Measurements from ENCODE around the gene DHTKD1. TPM values are rescaled to one million over a fixed set of nuclear protein-coding genes. Genes with fewer than 3 reads are reported as not detected.

The DHTKD1 gene
- total RNA-seq, 1 donor from 2014 or later: 31.7 TPM

DNA sequence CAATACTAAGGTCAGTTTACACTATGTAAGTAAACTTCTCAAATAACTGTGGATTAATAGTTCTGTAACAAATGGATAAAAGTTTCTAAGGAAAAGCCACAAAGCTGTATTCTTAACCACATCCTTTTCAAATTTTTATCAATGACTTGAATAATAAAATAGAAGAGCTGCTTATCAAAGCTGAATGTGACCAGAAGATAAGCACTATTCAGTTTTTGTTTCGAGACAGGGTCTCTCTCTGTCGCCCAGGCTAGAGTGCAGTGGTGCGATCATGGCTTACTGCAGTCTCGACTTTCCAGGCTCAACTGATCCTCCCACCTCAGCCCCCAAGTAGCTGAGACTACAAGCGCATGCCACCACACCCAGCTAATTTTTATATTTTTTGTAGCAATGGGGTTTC lies 43.2 kb upstream of the DHTKD1 start:
- no peaks in the 10 kb centered on the region for H3K27me3 Mint-ChIP-seq (ENCODE audit: unreplicated experiment)
- TF ChIP-seq, protein P1, sequence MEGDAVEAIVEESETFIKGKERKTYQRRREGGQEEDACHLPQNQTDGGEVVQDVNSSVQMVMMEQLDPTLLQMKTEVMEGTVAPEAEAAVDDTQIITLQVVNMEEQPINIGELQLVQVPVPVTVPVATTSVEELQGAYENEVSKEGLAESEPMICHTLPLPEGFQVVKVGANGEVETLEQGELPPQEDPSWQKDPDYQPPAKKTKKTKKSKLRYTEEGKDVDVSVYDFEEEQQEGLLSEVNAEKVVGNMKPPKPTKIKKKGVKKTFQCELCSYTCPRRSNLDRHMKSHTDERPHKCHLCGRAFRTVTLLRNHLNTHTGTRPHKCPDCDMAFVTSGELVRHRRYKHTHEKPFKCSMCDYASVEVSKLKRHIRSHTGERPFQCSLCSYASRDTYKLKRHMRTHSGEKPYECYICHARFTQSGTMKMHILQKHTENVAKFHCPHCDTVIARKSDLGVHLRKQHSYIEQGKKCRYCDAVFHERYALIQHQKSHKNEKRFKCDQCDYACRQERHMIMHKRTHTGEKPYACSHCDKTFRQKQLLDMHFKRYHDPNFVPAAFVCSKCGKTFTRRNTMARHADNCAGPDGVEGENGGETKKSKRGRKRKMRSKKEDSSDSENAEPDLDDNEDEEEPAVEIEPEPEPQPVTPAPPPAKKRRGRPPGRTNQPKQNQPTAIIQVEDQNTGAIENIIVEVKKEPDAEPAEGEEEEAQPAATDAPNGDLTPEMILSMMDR (IDR thresholded peaks at IDR 0.05; ENCODE audit: unreplicated experiment): no peak
- no peak overlapping the region for H3K27ac Mint-ChIP-seq (ENCODE audit: unreplicated experiment)
- no peak overlapping the region for H3K4me3 Mint-ChIP-seq (ENCODE audit: unreplicated experiment)
- H3K36me3 Mint-ChIP-seq (ENCODE audit: low read depth, unreplicated experiment): peaks cover 21% of the 10 kb centered on the region
- peaks cover 2% of the 10 kb centered on the region for H3K4me1 Mint-ChIP-seq (ENCODE audit: unreplicated experiment)
- H3K9me3 Mint-ChIP-seq (ENCODE audit: unreplicated experiment): no peaks in the 10 kb centered on the region
- no peak for DNase-seq (ENCODE audit: low spot score)

DNA sequence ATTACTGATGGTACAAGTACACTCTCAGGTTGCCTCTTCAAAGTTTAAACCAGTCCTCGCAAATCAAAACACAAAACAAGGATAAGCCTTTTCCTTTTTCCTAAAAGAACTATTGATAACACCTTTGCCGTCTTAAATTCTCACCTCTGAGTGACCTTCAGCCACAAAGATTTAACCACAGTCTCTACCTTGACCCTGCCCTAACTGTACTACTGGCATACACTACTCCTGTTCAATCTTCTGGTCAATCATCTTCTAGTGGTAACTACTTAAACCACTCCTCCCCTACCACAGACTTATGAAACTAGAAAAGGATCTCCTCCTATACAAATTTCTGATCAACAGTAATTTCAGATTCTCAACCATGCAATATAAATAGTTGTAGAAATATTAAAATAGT lies 41.2 kb upstream of the DHTKD1 start:
- peaks cover 2% of the 10 kb centered on the region for H3K4me1 Mint-ChIP-seq (ENCODE audit: unreplicated experiment)
- no peak overlapping the region for H3K4me3 Mint-ChIP-seq (ENCODE audit: unreplicated experiment)
- H3K27ac Mint-ChIP-seq (ENCODE audit: unreplicated experiment): no peak overlapping the region
- H3K9me3 Mint-ChIP-seq (ENCODE audit: unreplicated experiment): no peaks in the 10 kb centered on the region
- H3K36me3 Mint-ChIP-seq (ENCODE audit: low read depth, unreplicated experiment): peaks cover 18% of the 10 kb centered on the region
- TF ChIP-seq, protein P1 (IDR thresholded peaks at IDR 0.05; ENCODE audit: unreplicated experiment): no peak
- H3K27me3 Mint-ChIP-seq (ENCODE audit: unreplicated experiment): no peaks in the 10 kb centered on the region
- DNase-seq (ENCODE audit: low spot score): no peak

DNA sequence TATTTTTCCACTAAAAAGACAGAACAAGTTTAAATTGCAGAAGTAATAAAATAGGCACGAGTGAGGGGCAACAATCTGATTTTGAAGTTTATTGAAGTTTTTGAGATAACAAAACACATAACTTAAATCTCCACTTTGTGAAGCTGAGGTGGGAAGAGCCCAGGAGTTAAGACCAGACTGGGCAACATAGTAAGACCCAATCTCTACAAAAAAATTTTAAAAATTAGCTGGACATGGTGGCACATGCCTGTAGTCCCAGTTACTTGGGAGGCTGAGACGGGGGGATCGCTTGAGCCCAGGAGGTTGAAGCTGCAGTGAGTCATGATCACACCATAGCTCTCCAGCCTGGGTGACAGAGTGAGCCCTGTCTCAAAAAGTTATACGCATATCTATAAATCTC lies 37.4 kb upstream of the DHTKD1 start:
- DNase-seq (ENCODE audit: low spot score): no peak

DNA sequence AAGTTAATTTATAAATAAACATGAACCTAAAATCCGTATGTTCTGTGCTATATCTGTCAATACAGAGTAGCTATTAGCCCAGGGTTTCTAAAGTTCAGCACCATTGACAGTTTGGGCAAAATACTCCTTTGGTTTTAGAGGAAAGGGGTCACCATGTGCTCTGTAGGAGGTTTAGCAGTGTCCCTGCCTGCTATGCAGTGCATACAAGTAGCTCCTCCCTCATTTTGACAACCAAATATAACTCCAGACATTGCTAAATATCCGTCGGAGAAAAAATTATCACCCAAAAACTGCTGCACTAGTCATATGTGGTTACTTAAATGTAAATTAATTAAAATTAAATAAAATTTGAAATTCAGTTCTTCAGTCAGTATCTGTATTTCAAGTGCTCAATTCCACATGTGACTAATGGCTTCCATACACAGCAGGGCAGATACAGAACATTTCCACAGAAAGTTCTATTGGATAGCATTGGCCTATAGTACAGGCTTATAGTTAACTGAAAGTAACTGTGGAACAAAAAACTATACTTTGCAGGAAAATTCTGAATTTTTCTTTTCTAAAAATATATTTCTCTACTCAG lies 32.6 kb upstream of the DHTKD1 start:
- TF ChIP-seq, protein P1 (IDR thresholded peaks at IDR 0.05; ENCODE audit: unreplicated experiment): no peak

More for the DNA sequence above, 37.4 kb upstream of the DHTKD1 start:
- no peaks in the 10 kb centered on the region for H3K27me3 Mint-ChIP-seq (ENCODE audit: unreplicated experiment)
- H3K36me3 Mint-ChIP-seq (ENCODE audit: low read depth, unreplicated experiment): peaks cover 15% of the 10 kb centered on the region
- TF ChIP-seq, protein P1 (IDR thresholded peaks at IDR 0.05; ENCODE audit: unreplicated experiment): no peak
- H3K9me3 Mint-ChIP-seq (ENCODE audit: unreplicated experiment): no peaks in the 10 kb centered on the region
- H3K4me3 Mint-ChIP-seq (ENCODE audit: unreplicated experiment): no peak overlapping the region
- no peak overlapping the region for H3K27ac Mint-ChIP-seq (ENCODE audit: unreplicated experiment)
- H3K4me1 Mint-ChIP-seq (ENCODE audit: unreplicated experiment): peaks cover 2% of the 10 kb centered on the region

DNA sequence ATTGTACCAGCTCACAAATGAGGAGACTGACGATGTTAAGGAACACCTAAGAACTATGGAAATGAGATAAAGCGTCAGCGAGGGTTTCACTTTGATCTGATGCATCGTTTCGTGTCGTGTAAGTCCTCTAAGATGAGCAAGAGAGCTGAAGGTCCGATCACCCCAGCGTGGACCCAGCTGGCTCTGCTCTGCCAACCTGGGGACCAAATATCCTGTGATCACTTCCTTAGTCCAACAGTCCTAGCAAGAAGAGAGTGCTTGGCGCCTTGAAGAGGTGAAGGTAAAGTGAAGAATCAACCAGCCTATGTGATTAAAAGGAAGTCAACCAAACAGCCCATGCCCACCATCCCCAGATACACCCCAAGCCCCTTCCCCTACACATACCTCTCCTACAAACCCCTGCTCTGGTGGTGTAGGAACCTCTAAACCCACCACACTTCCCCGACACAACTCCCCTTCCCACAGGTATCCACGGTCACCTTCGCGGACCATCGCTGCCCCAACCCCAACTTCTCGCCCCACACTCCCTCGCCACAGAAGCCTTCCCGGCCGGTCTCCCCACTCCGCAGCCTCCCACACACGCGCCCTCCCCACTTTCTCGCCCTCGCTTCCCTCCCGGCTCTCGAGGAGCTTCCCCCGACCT lies 26.9 kb upstream of the DHTKD1 start:
- peak; percentile 17 for DNase-seq (ENCODE audit: low spot score)
- Mint-ChIP-seq H3K9me3 (ENCODE audit: unreplicated experiment) (no peaks in the 10 kb centered on the region), H3K36me3 (ENCODE audit: low read depth, unreplicated experiment) (peaks cover 6% of the 10 kb centered on the region), H3K4me3 (ENCODE audit: unreplicated experiment) (peak overlapping the region; percentile 97), H3K27ac (ENCODE audit: unreplicated experiment) (peak overlapping the region; percentile 92), H3K27me3 (ENCODE audit: unreplicated experiment) (peaks cover 10% of the 10 kb centered on the region), H3K4me1 (ENCODE audit: unreplicated experiment) (peaks cover 13% of the 10 kb centered on the region)
- TF ChIP-seq, protein P1 (IDR thresholded peaks at IDR 0.05; ENCODE audit: unreplicated experiment): no peak

More for the DNA sequence above, 32.6 kb upstream of the DHTKD1 start:
- H3K27me3 Mint-ChIP-seq (ENCODE audit: unreplicated experiment): no peaks in the 10 kb centered on the region
- H3K4me1 Mint-ChIP-seq (ENCODE audit: unreplicated experiment): peaks cover 4% of the 10 kb centered on the region
- H3K27ac Mint-ChIP-seq (ENCODE audit: unreplicated experiment): no peak overlapping the region
- H3K4me3 Mint-ChIP-seq (ENCODE audit: unreplicated experiment): no peak overlapping the region
- no peaks in the 10 kb centered on the region for H3K36me3 Mint-ChIP-seq (ENCODE audit: low read depth, unreplicated experiment)
- DNase-seq (ENCODE audit: low spot score): no peak
- H3K9me3 Mint-ChIP-seq (ENCODE audit: unreplicated experiment): no peaks in the 10 kb centered on the region
